NCI-H774 (cell line): ENCODE results near the gene FAM76A.
"Not testable (repeated sequence)": the region's sequence is repeated elsewhere in the genome, so short reads cannot be mapped to it uniquely, and the experiment has no call there.

ENCODE experiments used
- DNase-seq: peaks from one replicate; lab custom pipeline; 2025; lab: John Stamatoyannopoulos, UW

FAM76A gene

DNA sequence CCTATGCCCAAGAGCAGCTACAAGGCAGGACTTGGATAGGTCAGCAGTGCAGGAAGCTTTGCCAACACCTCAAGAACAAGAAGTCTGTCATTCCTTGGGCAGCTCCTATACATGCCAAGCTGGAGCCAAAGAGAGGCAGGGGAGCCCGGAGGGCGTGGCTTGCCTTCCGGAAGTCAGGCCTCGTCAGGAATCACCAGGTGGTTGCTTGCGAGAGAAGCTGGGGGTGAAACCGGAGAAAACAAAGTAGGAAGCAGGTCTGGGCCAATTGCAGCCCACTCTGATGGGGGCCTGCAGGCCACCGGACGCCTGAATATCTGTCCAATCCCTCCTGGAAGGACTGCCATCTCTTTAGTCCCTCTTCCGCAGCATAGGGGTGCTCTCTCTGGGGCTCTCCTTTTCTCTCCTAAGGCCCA is 794 bp upstream of the FAM76A start:
- peak; percentile 22 for DNase-seq

DNA sequence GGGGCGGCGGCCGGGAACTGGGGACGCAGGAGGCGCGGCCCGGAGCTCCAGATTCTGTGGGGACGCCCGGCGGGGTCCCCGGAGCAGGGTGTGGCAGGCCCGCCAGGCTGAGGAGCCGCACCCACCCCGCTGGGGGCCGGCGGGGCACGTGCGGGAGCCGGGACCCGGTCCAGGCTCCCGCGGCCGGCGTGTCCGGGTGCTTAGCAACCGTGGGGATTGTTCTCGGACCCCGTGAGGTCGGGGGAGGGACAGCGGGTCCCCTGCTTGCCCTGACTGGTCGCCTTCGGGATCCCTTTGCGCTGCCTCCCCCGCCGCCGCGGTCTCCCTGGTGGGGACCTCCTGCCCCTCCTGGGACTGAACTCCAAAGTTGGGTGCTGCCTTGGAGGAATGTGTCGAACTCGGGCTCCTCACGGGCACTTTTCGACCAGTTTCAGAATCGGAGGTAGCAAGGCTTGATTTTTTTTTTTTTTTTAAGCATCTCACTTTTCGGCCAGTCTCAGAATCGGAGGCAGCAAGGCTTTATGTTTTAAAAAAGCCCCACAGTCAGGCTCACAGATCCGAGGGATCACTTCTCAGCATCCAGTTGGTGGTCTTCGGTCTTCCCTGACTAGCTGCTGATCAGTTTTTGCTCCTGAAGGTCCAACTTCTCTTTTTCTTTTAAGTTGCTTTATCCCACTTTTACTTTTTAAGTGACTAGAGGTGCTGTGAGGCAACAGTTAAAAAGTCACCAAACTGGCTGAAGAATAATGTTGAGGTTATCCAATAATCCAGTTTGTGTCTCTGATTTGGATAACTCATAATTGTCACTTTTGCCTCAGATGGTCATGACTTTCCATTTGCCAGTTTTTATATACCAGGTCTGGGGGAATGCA is 648 bp downstream of the FAM76A start:
- peak; percentile 13 for DNase-seq

DNA sequence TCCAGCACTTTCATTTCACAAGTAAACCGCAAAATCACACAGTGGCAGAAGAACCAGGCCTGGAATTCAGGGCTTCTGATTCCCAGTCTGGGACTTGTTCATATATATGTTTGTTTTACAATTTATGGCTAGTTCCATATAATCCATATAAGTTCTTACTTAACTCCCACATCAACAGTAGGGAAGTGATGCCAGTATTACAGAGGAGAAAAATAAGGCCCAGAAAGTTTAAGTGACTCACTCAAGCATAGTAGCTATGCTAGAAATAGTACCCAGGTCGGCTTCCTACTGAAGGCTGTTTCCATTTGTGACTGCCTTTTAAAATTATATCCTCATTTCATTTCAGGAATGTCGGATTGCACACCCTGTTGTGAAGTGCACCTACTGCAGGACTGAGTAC is 1.4 kb downstream of the FAM76A start:
- no peak for DNase-seq

DNA sequence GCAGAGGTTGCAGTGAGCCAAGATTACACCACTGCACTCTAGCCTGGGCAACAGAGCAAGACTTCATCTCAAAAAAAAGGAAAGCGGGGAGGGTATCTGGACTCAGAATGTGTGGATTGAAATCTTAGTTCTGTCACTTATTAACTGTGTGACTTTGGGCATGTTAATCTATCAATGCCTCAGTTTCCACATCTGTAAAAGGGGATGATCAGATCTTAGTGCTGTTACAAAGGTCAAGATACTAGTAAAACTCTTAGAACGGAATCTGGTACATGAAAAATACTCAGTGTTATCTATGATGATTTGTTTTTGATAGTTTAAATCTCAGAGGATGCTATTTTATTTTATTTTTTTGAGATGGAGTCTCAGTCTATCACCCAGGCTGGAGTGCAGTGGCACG is 10.5 kb downstream of the FAM76A start:
- no peak for DNase-seq

DNA sequence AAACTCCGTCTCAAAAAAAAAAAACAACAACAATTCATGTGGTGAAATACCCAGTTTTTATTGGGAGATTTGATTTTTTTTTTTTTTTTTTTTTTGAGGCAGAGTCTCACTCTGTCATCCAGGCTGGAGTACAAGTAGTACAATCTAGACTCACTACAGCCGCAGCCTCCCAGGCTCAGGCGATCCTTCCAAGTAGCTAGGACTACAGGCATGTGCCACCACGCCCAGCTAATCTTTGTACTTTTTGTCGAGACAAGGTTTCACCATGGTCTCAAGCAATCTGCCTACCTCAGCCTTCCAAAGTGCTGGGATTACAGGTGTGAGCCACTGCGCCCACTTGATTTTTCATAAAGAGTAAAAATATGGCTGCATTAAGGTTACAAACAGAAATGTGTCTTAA is 15.4 kb downstream of the FAM76A start:
- DNase-seq: no peak

DNA sequence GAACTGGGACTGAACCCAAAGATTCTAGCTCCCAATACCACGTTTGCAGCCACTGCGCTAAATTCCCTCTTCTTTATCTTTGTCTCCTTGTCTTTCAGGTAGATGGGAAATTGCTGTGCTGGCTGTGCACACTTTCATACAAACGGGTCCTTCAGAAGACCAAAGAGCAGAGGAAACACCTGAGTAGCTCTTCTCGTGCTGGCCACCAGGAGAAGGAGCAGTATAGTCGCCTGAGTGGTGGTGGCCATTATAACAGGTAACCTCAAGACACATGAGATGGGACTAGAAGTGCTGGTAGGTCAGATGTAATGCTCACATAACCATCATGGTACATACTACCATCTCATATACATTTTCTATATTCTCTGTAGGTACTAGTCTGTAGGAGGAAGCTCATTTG is 18.8 kb downstream of the FAM76A start:
- DNase-seq: no peak

DNA sequence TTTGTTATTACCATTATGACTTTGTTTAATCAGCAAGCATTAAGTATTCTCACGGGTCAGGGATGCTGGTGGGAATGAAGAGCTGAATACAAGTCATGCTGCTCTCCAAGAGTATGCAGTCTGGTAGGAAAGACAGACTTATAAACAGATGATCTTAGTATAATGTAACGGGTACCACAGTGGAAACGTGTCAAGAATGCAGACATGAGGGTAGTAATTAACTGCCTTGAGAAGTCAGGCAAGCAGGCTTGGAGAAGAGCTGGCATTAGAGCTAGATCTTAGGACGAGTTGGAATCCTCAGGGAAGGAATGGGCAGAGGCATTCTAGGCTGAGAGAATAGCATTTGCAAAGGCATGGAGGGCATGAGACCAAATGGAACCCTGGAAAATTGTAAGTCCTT is 19.7 kb downstream of the FAM76A start:
- no peak for DNase-seq

DNA sequence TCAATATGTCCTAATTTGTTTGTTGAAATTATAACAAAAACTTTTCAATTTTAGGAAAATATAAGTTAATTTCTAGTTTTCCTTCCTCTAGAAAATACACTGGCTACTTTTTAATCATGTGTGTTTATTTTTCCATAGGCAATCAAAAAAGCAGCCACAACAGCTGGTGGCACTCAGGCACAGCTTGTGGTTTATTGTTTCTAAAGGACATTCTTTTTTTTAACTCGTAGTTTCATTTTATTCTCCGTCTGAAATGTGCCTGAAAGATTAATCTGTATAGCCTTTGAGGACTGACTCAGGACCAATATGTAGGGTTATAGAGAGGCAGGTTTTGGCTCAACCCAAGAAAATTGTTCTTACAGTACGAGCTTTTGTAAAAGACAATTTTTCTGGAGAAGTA is 26.6 kb downstream of the FAM76A start:
- DNase-seq: peak; percentile 5

DNA sequence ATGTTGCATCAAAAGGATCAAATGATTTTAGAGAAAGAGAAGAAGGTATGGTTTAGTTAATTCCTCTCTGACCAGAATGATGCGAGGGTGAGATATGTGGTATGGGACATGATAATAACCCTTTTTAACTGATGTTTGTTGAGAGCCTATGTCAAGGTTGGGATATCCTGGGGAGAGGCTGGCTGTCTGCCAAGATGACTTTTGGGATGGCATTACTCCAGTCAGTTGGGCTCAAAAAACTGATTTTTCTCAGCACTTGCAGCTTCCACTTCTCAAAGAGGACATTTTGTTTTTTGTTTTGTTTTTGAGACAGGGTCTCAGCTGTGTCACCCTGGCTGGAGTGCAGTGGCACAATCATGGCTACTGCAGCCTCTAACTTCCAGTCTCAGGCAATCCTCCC is 29.5 kb downstream of the FAM76A start:
- DNase-seq: no peak

DNA sequence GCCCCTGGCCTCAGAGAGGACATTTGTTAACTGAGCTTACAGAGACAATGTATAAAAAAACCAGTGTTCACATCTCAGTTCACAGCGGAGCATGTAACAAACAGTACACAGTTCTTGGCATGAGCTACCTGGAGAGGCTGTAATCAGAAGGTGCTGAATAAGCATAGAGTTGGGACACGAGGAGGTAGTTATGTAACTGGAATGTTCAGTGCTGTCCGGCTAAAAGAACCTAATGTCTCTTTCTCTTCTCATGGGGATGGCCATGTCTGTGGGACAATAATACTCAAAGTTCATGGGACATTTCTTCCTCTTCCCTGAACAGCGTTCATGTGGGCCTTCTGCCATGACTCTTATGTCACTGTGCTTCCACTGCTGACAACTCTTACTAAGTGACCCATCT is 30.1 kb downstream of the FAM76A start:
- no peak for DNase-seq

DNA sequence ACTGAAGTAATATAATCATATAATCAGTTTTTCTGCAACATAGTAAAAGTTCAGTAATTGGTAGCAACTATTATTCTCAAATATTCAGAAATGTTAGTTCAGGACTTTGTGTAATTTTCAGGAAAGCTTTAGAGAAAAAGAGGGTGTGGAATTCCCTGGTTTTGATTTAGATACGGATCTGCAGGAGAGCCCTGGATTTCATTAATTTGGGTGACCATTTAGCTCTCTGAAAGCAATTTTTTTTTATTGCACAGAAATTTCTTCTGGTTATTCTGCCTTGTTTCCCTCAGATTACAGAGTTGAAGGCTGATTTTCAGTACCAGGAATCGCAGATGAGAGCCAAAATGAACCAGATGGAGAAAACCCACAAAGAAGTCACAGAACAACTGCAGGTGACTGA is 33.5 kb downstream of the FAM76A start:
- DNase-seq: no peak

DNA sequence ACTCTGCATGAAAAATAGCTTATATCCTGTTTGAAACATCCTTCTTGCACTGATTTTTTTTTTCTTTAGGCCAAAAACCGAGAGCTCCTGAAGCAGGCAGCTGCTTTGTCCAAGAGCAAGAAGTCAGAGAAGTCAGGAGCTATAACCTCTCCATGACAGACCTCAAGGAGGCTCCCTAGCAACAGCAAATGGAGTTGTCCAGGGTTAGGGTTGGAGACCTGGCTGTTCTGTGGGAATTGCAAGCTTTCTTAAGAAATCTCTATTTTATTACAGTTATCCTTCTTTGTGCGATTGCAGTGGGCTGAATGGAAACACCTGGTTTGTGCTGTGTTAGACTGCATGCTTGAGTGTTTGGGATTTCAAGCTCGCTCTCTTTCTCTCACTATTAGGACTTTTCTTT is 34.7 kb downstream of the FAM76A start:
- DNase-seq: no peak

DNA sequence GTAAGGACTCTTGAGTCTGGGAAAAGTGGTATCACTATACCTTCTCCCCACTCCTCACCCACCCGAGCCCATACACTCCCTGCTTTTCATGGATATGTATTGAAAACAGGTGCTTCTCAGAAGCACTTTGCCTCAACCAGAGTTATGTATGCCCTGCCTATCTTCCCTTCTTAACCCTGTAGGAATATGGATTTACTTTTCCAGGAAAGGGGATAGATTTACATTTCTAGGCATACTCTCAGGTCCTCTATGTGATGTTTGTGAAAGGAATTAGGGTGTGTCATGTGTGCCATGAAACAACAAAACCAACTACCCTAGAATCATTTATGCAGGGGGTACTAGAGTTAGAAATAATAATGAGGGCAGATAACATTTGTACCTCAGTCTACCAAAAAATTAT is 36.3 kb downstream of the FAM76A start:
- DNase-seq: no peak

DNA sequence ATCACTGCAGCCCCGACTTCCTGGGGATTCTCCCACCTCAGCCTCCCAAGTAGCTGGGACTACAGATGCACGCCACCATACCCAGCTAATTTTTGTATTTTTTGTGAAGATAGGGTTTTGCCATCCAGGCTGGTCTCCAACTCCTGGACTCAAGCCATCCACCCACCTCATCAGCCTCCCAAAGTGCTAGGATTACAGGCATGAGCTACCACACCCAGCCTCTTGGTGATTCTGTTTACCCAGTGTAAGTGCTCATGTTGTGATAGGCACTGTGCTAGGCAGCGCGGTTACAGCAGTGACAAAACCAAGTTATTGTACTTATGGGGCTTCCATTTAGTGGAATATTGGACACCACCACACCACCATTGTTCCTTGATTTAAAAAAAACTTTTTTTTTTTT is 37.6 kb downstream of the FAM76A start:
- DNase-seq: no peak

DNA sequence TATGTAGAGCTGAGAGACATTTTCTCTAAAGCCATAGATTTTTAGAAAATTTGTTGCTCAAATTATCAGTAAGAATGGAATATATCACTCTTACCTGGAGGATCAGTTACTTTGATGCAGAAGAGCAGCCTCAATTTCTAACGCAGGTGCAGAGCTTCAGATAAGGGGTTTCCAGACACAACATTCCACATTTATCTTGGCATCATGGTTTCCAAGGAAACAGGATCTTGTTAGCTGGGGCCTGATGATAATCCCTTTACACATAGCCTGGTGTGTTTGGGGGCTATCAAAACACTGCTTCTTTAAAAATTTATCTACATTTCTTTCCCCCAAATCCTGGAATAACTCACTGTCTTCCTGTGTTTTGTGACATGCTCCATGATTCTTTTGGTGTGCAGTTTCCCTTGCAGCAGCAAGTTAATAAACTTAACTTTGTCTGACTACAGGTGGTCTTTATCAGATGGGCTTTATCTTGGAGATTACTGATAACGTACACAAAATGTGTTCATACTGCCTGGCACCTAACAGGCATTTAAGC is 44.6 kb downstream of the FAM76A start:
- no peak for DNase-seq

DNA sequence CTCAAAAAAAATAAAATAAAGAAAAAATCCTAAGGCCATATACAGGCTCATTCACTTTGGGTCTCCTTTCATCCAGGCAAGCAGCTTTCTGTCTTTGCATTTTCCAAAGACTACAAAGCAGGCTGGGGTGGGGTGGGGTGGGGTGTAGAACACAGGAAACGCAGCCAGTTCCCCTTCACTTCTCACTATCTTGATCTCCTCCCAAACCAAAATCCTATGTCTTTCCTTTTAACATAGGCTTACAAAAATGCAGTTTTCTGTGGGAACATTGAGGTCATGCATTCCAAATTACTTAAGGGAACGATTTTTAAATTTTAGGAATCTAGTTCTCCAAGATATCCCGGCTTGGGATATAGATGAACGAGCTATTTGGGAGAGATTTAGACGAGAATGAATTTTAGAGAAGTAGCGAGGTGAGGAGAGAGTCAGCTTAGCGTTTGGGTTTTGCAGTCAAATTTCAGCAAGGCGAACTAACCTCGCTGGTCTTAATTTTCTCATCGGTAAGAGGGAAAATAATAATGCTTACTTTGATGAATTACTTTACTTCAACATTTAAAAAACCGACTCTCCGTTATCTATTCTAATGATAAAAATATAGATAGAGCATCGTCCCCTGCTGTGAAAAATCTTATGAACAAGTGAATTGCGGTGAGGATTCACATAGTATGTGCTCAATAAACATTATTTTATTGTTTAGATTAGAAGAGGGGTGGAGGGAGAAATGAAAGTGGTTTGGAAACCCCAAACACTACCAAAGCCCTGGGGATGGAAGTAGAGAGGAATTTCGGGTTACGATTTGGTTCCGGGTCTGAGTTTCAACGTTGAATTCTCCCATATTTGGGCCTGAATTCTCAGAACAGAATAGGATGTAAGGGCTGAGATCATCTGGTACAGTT is 46.5 kb downstream of the FAM76A start:
- no peak for DNase-seq

DNA sequence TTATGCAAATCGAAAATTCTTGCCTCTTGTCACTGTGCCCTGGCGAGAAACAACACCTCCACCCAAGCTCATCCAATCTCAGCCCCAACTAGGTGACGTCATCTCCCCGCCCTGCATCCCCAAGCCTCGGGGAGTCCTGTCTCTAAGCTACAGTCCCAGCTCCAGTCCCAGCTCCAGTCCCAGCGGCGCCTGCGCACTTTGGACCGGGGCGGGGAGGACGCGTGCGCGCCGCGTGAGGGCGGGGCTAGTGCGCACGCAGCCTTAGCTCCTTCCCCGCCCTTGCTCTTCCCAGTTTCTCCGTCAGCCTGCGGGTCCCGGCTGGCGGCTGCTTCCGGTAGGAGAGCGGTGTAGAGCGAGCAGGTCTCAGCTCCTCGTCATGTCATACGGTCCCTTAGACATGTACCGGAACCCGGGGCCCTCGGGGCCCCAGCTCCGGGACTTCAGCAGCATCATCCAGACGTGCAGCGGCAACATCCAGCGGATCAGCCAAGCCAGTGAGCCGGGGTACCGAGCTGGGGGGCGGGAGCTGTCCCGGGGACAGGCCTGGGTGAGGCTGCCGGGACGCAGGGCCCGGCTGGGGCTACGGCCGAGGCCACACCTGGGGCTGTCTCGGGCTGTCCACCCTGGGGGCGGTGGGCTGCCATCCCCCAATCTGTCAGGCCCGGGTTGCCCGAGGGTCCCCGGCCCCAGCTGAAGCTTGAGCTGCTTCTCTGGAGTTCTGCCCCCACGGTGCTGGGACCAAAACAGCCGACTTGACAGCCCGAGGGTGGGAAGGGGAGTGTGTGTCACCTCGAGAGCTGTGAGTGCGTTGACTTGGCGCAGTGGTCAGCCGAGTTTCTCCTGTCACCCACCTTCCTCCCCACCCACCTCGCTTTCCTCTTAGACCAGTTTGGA is 47.4 kb downstream of the FAM76A start, which contains the start of gene STX12:
STX12 (plus strand) TSS at position 288 of the 894 bp plus-strand sequence; CDS start at position 377, 89 bp downstream.
- DNase-seq: peak; percentile 92

DNA sequence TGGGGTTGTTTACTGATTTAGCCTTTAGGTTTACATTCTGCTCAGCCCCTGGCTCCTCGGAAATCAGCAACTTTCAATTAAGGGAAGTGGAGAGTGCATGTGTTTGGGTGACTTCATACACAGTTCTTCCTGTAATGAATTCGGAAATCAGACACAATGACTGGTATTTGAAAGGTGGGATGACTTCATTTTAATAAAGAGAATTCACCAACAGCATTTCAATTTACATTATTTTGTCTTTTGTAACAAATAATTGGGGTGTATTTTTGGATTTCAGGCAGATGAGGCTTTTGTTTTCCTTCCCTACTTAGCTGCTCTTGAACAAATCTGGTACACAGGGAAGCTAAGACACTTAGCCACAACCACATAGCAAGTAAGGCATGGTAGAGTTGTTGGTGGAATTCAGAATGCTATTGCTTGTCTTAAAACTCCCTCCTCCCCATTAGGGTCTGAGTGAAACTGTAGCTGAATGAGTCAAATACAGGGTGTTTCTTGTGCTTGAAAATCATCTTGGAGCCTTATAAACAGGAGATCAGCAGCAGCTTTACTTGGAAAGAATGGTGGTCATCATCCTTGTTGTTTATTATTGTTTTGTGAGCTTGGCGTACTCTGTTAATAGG is 48.2 kb downstream of the FAM76A start:
- DNase-seq: no peak

DNA sequence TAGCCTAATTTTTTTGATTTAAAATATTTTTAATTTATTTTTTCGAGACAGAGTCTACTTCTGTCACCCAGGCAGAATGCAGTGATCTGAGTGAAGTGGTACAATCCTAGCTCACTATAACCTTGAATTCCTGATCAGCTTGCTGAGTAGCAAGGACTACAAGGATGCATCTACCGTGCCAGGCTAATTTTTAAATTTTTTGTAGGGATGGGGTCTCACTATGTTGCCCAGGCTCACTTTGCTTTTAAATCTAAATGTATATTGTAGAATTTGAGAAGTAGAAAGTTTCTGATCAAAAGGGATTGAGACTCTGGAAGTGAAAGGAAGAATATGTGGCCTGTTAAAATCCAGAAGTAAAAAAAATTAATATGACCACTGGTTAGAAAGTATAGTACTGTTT is 48.9 kb downstream of the FAM76A start:
- DNase-seq: no peak

DNA sequence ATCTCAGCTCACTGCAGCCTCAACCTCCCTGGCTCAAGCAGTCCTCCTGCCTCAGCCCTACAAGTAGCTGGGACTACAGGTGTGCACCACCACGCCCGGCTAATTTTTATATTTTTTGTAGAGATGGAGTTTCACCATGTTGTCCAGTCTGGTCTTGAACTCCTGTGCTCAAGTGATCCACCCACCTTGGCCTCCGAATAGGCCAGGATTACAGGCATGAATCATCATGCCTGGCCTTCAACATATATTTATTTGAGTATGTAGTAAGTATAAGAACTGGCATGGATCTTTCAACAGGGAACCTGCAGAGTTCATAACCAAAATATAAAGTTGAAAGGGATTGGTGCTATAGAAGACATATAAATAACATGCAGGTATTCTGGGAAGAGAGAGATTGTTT is 49.6 kb downstream of the FAM76A start:
- not testable (repeated sequence) for DNase-seq

DNA sequence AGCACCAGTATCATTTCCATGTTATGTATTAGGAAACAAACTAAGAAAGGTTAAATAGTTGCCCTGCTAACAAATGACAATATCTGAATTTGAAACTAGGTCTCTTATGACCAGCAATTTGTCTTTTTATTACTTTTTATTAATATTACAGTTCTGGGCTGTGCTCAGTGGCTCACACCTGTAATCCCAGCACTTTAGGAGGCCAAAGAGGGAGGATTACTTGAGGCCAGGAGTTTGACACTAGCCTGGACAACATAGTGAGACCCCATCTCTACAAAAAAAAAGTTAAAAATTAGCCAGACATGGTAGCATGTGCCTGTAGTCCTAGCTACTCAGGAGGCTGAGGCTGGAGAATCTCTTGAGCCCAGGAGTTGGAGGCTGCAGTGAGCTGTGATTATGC is 50.5 kb downstream of the FAM76A start:
- not testable (repeated sequence) for DNase-seq
